Activated T-cell treated with anti-CD3 and anti-CD28 coated beads, Interleukin-2, amount 50 U/mL, for 72 hours (primary cell): ENCODE results near the gene BRD3OS. TPM values are rescaled to one million over a fixed set of nuclear protein-coding genes. Genes with fewer than 3 reads are reported as not detected.

Experiments used
- ATAC-seq, 2 donors: fragments of 150-1000 bp; cut with Tn5 transposase; replicated peaks in 1 of 2; 2 replicates each; pipeline ENCODE4 v1.10.0; 2021; ENCODE audit warnings: moderate library complexity in 2 of 2, mild to moderate bottlenecking in 1 of 2
- DNase-seq, 2 donors: peaks; one replicate each; pipeline ENCODE4 v3.0.0; 2021 to 2022; ENCODE audit warnings: mixed read lengths in 1 of 2
- H3K27ac Mint-ChIP-seq: one replicate; pipeline ENCODE4 v1.8.0; 2022; ENCODE audit warnings: mild to moderate bottlenecking, moderate library complexity, mixed read lengths
- H3K27me3 Mint-ChIP-seq: one replicate; pipeline ENCODE4 v1.8.0; 2022; ENCODE audit warnings: low read depth, mixed read lengths
- H3K36me3 Mint-ChIP-seq, 2 donors: one replicate each; pipeline ENCODE4 v1.8.0; 2022; ENCODE audit warnings: mixed read lengths in 2 of 2, mild to moderate bottlenecking in 1 of 2; ENCODE audit not compliant: insufficient read depth in 2 of 2
- H3K4me1 Mint-ChIP-seq: one replicate; pipeline ENCODE4 v1.8.0; 2022; ENCODE audit warnings: low read depth, mixed read lengths
- H3K4me3 Mint-ChIP-seq, 2 donors: one replicate each; pipeline ENCODE4 v1.8.0; 2022; ENCODE audit warnings: mild to moderate bottlenecking in 2 of 2, mixed read lengths in 2 of 2, moderate library complexity in 2 of 2
- H3K9me3 Mint-ChIP-seq, 2 donors: one replicate each; pipeline ENCODE4 v1.8.0; 2022; ENCODE audit warnings: mixed read lengths in 2 of 2
- total RNA-seq, 2 donors: library from RNA; stranded (reverse); gene quantifications; one replicate each; pipeline ENCODE4 v1.2.3, GENCODE V29; 2022

BRD3OS gene
- total RNA-seq, 2 donors from 2014 or later, result 6.3 to 10.3 TPM

DNA sequence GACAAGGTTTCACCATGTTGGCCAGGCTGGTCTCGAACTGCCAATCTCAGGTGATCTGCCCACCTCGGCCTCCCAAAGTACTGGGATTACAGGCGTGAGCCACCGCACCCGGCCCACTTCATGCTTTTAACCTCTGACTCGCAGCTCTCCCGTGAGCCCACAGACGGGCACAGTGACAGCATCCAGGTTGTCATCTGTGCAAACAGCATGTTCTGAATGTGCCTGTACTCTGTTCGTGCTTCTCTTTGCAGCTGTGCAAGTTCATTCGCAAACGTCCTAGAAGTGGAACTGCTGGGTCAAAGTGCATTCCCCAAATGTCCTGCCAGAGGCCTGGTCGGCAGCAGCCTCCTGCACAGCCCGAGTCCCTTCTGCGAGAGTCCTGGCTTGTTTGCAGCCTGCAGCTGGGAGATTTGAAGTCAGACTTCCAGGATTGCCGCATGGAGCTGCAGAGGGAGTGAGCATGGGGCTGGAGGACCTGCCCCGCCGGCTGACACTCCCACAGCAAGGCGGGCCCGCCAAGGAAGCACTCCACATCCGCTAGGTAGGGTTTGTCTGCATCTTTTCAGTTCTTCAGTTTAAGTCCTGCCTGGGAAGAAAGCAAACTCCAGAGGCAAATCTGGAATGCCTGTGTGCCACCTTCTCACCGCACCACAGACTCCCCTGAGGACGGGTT, 3.4 kb downstream of the BRD3OS start:
- no peak for DNase-seq
- no peaks in the 10 kb centered on the region for H3K9me3 Mint-ChIP-seq
- H3K4me1 Mint-ChIP-seq, result peaks cover 8% of the 10 kb centered on the region
- no peak overlapping the region for H3K4me3 Mint-ChIP-seq
- no peak overlapping the region for H3K27ac Mint-ChIP-seq
- no peak for ATAC-seq
- H3K27me3 Mint-ChIP-seq, result no peaks in the 10 kb centered on the region
- peaks cover 2 to 11% of the 10 kb centered on the region in 2 donors for H3K36me3 Mint-ChIP-seq

DNA sequence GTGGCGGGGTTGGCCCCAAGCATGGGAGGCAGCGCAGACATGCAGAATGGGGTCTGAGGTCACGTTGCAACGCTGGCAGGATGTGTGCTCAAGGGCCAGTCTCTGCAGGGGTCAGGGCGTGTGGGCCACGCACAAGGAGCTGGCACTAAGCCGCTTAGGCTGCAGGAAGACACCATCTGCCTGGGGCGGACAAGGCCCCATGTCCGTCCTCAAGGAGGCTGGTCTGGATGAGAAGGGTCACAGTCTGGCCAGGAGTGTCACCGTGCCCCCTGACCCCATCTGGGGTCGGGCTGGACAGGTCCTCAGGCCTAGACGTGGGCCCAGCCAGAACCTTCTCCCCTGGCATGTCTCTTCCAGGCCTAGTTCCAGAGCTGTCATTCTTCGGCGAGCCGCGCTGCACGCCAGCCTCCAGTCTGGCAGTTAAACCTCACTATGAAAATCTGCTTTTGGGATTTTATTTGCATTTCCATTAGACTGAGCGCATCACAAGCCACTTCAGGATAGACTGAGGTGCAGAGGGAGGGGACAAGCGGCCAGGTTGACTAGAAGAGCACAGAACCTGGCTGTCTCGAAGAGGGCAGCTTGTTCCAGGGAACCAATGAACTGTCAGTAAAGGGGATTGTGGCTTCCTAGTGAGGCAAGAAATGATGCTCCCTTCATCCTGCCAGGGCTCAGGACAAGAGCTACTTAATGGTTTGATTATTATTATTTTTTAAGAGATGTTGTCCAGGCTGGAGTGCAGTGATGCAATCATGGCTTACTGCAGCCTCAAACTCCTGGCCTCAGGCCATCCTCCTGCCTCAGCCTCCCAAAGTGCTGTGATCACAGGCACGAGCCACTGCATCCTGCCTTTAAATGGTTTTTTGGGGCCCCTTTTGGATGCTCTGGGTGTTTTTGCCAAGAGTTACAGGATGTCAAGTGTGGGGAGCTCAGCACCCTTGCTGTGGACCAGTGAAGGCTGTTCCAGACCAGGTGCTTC, 4.3 kb downstream of the BRD3OS start:
- peaks cover 4% of the 10 kb centered on the region for H3K4me1 Mint-ChIP-seq
- ATAC-seq (no peak), DNase-seq (no peak)
- H3K4me3 Mint-ChIP-seq, result no peak overlapping the region
- H3K9me3 Mint-ChIP-seq, result no peaks in the 10 kb centered on the region
- H3K27me3 Mint-ChIP-seq, result no peaks in the 10 kb centered on the region
- no peak overlapping the region for H3K27ac Mint-ChIP-seq
- peaks cover 2 to 11% of the 10 kb centered on the region in 2 donors for H3K36me3 Mint-ChIP-seq

DNA sequence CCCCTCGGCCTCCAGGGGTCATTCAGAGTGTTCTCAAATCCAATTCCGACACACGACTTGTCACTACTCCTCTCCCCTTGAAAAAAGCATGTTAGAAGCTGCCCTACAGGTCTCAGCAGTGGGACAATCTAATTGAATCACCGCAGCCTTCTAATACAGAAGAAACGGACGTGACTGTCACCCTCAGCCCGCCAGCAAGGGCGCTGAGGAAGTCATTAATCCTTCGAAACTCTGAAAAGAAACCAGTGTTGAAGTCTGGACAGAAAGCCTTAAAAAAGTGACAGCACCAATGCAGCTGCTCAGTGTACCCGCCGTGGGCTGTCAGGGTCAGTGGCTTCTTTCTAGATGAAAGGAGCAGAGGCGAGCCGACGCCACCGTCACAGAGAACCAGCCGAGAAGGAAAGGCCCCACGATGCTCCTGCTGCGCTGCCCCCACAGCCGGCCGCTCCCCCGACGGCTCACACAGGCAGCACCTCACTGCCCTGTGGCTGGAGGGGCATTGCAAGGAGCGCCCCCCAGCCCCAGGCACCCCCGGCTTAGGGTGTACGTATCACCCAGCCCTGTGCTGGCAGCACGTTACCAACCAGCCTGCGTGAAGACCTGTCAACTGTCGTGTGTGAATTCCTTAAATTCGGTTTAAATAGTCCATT, 5.7 kb downstream of the BRD3OS start:
- H3K27me3 Mint-ChIP-seq, result no peaks in the 10 kb centered on the region
- H3K4me3 Mint-ChIP-seq, result no peak overlapping the region
- no peak overlapping the region for H3K27ac Mint-ChIP-seq
- no peak for ATAC-seq
- H3K36me3 Mint-ChIP-seq, result peaks cover 2 to 11% of the 10 kb centered on the region in 2 donors
- no peaks in the 10 kb centered on the region for H3K4me1 Mint-ChIP-seq
- no peak for DNase-seq
- H3K9me3 Mint-ChIP-seq, result no peaks in the 10 kb centered on the region

DNA sequence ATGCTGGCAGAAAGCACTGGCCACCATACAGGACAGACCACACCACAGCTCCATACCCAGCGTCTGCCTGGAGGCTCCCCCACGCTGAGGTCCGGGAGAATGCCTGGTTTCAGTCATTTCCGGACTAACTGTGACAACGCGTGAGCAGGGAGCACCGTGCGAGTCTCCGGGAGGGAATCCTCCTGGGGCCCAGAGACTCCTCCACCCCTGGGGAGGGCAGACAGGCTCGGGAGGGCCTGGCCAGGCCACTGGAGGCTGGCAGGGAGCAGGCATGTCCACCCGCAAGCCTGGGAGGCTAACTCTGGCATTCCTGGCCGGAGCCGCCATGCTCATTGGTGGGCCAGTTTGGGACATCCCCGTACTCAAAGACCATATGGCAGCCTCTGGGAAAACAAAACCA, 6.5 kb downstream of the BRD3OS start:
- peaks cover 2 to 14% of the 10 kb centered on the region in 2 donors for H3K36me3 Mint-ChIP-seq
- ATAC-seq (no peak), DNase-seq (no peak)
- H3K27me3 Mint-ChIP-seq, result no peaks in the 10 kb centered on the region
- no peak overlapping the region for H3K27ac Mint-ChIP-seq
- no peak overlapping the region for H3K4me3 Mint-ChIP-seq
- H3K4me1 Mint-ChIP-seq, result no peaks in the 10 kb centered on the region
- no peaks in the 10 kb centered on the region for H3K9me3 Mint-ChIP-seq

DNA sequence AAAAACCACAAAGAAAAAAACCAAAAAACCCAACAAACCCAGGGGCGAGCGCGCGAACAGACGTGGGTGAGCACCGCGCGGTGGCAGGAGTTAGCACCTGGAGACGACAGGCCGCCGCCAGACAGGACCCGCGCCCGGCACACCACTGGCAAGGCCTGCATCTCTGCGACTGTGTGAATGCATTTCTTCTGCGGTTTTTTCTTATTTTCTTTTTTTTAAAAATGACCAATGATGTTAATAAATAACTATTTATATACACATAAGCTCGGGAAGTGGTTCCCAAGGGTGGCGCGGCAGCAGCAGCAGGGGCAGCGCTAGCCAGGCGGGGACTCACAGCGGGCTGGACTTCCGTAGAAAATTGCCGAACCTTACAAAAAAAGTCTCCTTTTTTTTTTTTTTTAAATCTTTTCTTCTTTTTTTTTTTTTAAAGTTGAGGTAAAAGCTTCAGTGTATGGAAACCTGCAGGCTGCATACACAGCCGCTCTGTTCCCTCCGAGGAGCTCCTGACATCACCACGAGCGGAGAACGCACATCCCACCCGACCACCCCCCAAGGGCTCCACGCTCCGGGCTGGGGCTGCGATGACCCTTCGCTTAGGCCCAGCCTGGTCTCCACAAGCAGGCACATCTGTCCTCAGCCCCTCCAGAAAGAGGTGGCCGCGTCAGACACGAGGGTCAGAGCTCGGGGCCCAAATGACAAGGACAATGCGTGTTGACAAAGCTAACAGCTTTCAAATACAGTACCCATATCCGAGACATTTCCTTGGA, 7.4 kb downstream of the BRD3OS start:
- Mint-ChIP-seq H3K4me3 (no peak overlapping the region), H3K9me3 (no peaks in the 10 kb centered on the region)

DNA sequence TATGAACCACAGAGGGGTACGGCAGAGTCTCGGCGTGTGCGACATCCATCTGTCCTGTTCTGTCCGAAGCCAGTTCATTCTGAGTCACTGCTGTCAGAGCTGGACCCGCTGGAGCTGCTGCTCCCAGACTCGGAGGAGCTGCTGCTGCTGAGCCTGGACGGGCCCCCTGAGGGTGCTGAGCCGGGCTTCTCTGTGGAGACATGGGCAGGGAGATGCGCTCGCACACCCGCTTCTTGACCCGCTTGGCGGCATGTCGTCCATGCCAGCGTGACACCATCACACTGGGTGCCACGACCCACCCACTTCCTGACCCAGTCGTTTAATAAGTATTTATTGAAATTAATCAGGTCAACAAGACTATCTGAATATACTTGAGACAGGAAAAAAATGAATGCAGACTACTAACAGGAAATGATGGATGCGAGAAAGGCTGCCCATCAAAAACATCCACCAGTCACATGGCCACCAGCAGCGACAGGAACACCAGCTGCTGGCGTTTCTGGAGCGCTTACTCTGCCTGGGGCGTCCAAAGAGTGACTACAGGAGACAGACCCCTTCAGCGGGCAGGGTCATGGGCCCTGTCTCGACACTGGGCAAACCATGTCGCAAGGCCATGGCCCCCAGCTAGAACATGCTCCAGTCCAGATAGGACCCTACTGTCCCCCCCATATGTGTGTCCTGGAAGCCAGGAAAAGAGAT, 8.4 kb downstream of the BRD3OS start:
- Mint-ChIP-seq H3K36me3 (peaks cover 2 to 18% of the 10 kb centered on the region in 2 donors), H3K9me3 (no peaks in the 10 kb centered on the region), H3K27ac (no peak overlapping the region), H3K4me1 (no peaks in the 10 kb centered on the region), H3K27me3 (no peaks in the 10 kb centered on the region), H3K4me3 (no peak overlapping the region)
- DNase-seq (no peak), ATAC-seq (no peak)

More for the DNA sequence above, 7.4 kb downstream of the BRD3OS start:
- H3K36me3 Mint-ChIP-seq, result peaks cover 2 to 14% of the 10 kb centered on the region in 2 donors
- no peak for ATAC-seq
- H3K4me1 Mint-ChIP-seq, result no peaks in the 10 kb centered on the region
- DNase-seq, result no peak
- no peaks in the 10 kb centered on the region for H3K27me3 Mint-ChIP-seq
- H3K27ac Mint-ChIP-seq, result no peak overlapping the region

DNA sequence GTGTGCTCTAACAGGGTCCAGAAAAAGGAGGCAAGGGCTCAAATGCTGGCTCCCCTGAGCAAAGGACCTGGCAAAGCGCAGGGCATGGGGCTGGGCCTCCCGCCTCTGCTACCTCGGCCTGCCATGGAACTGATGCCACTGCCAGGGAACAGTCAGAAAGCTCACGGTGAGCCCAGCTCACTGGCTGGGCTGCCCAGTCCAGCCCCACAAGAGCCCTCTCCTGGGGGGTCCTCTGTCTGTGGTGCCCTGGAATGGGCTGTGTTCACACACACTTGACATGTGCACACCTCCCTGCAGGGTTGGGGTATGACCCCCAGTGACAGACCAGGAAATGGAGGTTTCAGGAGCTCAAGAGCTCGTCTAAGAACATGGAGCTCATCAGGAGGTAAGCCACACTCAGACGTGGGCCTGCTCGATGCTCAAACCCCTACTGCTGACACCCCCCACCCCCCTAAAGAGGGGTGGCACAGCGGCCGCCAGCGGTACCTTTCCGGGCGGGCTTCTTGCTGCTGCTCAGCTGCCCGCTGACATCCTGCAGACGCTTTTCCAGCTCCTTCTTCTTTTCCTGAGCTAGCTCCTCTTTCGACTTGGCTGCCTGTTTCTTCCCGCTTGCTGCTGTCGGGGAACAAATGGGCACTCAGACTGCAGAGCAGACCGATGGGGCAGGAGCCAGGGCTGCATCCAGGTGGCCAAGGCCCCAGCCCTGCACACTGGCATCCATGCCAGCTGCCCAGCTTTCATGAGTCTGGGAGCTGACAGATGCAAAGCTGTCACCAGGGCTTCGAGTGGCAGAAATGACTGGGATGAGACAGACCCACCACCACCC, 9.1 kb downstream of the BRD3OS start:
- Mint-ChIP-seq H3K4me3 (no peak overlapping the region), H3K36me3 (peaks cover 7 to 25% of the 10 kb centered on the region in 2 donors), H3K27ac (no peak overlapping the region), H3K9me3 (peaks cover 0 to 5% of the 10 kb centered on the region in 2 donors), H3K4me1 (no peaks in the 10 kb centered on the region), H3K27me3 (no peaks in the 10 kb centered on the region)
- DNase-seq, result no peak
- ATAC-seq, result no peak

DNA sequence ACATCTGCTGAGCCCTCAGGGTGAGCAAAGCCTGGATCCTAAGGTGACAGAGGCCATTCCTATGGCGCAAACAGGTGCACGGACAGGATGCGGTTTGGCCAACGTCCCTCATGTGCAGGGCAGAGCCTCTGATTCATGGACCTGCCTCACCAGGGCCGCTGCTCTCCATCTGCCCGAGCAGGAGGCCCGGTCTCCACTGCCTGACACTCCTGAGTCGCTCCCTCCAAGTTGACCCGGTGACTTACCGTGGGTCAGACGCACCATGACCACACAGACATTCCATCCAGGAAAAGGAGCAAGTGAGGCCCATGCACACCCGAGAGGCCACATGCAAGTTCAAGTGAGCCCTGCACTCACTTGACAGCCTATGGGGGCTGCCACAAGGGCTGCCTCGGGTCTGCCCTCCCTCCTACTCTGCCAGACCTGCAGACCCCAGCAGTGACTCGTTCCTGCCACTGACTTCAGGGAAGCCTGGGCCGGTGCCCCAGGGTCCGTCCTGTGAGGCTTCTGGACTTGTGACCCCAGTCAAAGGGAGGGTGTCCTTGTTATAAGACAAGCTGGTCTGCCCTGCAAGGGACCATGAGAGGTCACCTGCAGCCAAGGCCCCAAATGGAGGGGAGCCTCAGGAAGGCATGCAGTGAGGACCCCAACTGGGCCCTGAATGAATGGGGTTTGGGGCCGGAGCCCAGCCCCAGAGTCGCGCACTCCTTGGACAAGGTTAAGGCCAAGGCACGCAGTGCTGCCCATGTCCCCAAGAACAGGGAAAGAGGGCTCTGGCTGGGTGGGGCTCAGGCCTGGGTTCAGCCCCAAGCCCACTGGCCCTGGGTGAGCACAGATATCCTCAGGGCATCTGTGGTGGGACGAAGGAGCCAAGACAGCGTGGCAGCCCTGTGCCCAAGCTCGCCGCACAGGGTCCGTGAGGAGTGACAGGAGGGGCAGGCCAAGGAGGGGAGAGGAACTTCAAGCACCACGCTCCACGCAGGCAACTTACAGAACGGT, 10.1 kb downstream of the BRD3OS start:
- H3K4me1 Mint-ChIP-seq, result no peaks in the 10 kb centered on the region
- no peak for ATAC-seq
- no peak for DNase-seq
- H3K36me3 Mint-ChIP-seq, result peaks cover 13 to 32% of the 10 kb centered on the region in 2 donors
- H3K27me3 Mint-ChIP-seq, result no peaks in the 10 kb centered on the region
- H3K9me3 Mint-ChIP-seq, result peaks cover 0 to 6% of the 10 kb centered on the region in 2 donors
- no peak overlapping the region for H3K4me3 Mint-ChIP-seq
- no peak overlapping the region for H3K27ac Mint-ChIP-seq

DNA sequence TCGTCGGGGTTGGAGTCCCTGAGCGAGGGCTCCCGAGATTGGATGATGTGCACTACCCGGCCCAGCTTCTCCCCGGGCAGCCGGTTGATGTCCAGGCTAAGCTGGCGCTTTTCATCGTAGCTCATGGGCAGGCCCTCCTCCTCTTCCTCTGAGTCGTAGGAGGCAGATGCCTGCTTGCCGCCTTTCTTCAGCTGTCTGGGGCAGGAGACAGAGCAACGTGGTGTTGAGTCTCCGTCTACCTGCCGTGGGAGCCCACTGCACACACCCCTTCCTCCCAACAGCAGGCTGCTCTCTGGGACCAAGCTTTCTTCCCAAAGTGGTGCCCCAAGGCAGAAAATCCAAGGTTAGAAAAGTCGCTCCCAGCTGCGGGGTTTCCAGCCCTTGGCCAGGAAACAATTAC, 10.8 kb downstream of the BRD3OS start:
- no peak for ATAC-seq
- H3K9me3 Mint-ChIP-seq, result peaks cover 0 to 6% of the 10 kb centered on the region in 2 donors
- H3K4me1 Mint-ChIP-seq, result no peaks in the 10 kb centered on the region
- DNase-seq, result no peak
- no peak overlapping the region for H3K4me3 Mint-ChIP-seq
- H3K27me3 Mint-ChIP-seq, result no peaks in the 10 kb centered on the region
- no peak overlapping the region for H3K27ac Mint-ChIP-seq
- peaks cover 13 to 31% of the 10 kb centered on the region in 2 donors for H3K36me3 Mint-ChIP-seq

DNA sequence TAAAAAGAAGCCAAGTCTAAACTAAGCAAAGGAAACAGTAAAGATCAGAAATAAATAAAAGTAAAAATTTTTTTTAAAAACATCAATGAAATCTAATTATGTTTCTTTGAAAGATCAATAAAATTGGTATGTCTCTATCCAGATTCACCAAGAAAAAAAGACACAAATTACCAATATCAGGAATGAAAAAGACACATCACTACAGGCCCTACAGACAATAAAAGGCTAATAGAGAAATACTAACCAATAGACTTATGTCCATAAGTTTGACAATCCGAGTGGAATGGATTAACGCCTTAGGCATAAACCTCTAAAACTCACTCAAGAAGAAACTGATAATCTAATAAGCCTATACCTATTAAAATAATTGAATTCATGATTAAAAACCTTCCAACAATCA, 12.4 kb downstream of the BRD3OS start:
- H3K4me3 Mint-ChIP-seq, result no peak overlapping the region
- H3K9me3 Mint-ChIP-seq, result peaks cover 0 to 6% of the 10 kb centered on the region in 2 donors
- no peak for DNase-seq
- no peak overlapping the region for H3K27ac Mint-ChIP-seq
- no peak for ATAC-seq
- H3K27me3 Mint-ChIP-seq, result no peaks in the 10 kb centered on the region
- no peaks in the 10 kb centered on the region for H3K4me1 Mint-ChIP-seq
- peaks cover 13 to 34% of the 10 kb centered on the region in 2 donors for H3K36me3 Mint-ChIP-seq
